H1 (cell line): Measurements from ENCODE around the gene SMPDL3B. TPM values are rescaled to one million over a fixed set of nuclear protein-coding genes. Genes with fewer than 3 reads are reported as not detected.

ENCODE experiments used
- CTCF ChIA-PET: fragments of 300-600 bp; sonication (Branson Sonifier 250); formaldehyde crosslinking; loops from one replicate; lab custom pipeline; 2021; ENCODE audit not compliant: partially characterized antibody; lab: Charles Lee
- POLR2A ChIA-PET: fragments of 300-600 bp; sonication (Branson Sonifier 250); formaldehyde crosslinking; loops from one replicate; lab custom pipeline; 2021; ENCODE audit warnings: inconsistent platforms; ENCODE audit not compliant: partially characterized antibody; lab: Charles Lee
- DNase-seq, 2 experiments: peaks; one replicate each; pipeline versions ENCODE4 v3.0.0 to v3.0.0-alpha.2; 2010 to 2022; ENCODE audit warnings: low spot score in 2 of 2, low read depth in 1 of 2, mixed read lengths in 1 of 2
- FAIRE-seq: peaks from 2 replicates; lab custom pipeline; 2011; peaks lifted over from hg19 to GRCh38; lab: Jason Lieb, UNC
- H2AFZ ChIP-seq: 2 replicates; pipeline ENCODE4 v1.8.1; 2012; ENCODE audit warnings: low read length, inconsistent platforms
- H2AK5ac ChIP-seq: 2 replicates; pipeline ENCODE4 v1.6.1; 2013; ENCODE audit warnings: low read depth, low read length
- H2BK120ac ChIP-seq: replicated peaks from 2 replicates; pipeline ENCODE3; 2013; ENCODE audit warnings: low read depth, low read length, inconsistent platforms
- H2BK12ac ChIP-seq: 2 replicates; pipeline ENCODE4 v1.6.1; 2013; ENCODE audit warnings: low read depth, low read length
- H2BK15ac ChIP-seq: 2 replicates; pipeline ENCODE4 v1.6.1; 2013; ENCODE audit warnings: low read length
- H2BK20ac ChIP-seq: 2 replicates; pipeline ENCODE4 v1.6.1; 2013; ENCODE audit warnings: low read length
- H2BK5ac ChIP-seq: 2 replicates; pipeline ENCODE4 v1.6.1; 2013; ENCODE audit warnings: low read depth, low read length
- H3K14ac ChIP-seq: 2 replicates; pipeline ENCODE4 v1.6.1; 2013; ENCODE audit warnings: inconsistent platforms; ENCODE audit not compliant: insufficient read length
- H3K18ac ChIP-seq: 2 replicates; pipeline ENCODE4 v1.6.1; 2013; ENCODE audit warnings: low read length; ENCODE audit errors: extremely low read depth
- H3K23ac ChIP-seq: 2 replicates; pipeline ENCODE4 v1.6.1; 2013; ENCODE audit warnings: inconsistent platforms; ENCODE audit not compliant: insufficient read length
- H3K23me2 ChIP-seq: 2 replicates; pipeline ENCODE4 v1.6.1; 2013; ENCODE audit warnings: low read depth, low read length
- H3K27ac ChIP-seq: 2 replicates; pipeline ENCODE4 v1.6.1; 2011; ENCODE audit warnings: low read depth, low read length, inconsistent platforms
- H3K27me3 ChIP-seq, 4 experiments: replicated peaks in 1 of 4; 1 replicate in 1 of 4; 2 replicates in 3 of 4; pipeline versions ENCODE4 v1.6.1 to v1.8.1; 2011 to 2013; ENCODE audit warnings: low read length in 3 of 4, mild to moderate bottlenecking in 3 of 4, inconsistent platforms in 2 of 4, mixed read lengths in 2 of 4, moderate library complexity in 1 of 4; ENCODE audit not compliant: control insufficient read depth in 3 of 4, insufficient read depth in 3 of 4; ENCODE audit errors: extremely low read depth in 1 of 4
- H3K36me3 ChIP-seq, 4 experiments: 2 replicates each; pipeline versions ENCODE4 v1.6.1 to v1.8.1; 2011 to 2013; ENCODE audit warnings: mild to moderate bottlenecking in 4 of 4, low read length in 3 of 4, moderate library complexity in 2 of 4, control low read depth in 1 of 4, inconsistent platforms in 1 of 4; ENCODE audit not compliant: insufficient read depth in 4 of 4, control insufficient read depth in 2 of 4
- H3K4ac ChIP-seq: replicated peaks from 2 replicates; pipeline ENCODE3; 2013; ENCODE audit warnings: low read length, low read depth, mixed read lengths, inconsistent platforms; ENCODE audit not compliant: insufficient read length
- H3K4me1 ChIP-seq, 4 experiments: replicated peaks in 1 of 4; 1 replicate in 1 of 4; 2 replicates in 3 of 4; pipeline versions ENCODE4 v1.6.1 to v1.8.1; 2011 to 2013; ENCODE audit warnings: low read length in 3 of 4, inconsistent platforms in 2 of 4, mixed read lengths in 1 of 4; ENCODE audit not compliant: insufficient read depth in 4 of 4, control insufficient read depth in 3 of 4
- H3K4me2 ChIP-seq, 2 experiments: 2 replicates each; pipeline versions ENCODE4 v1.6.1 to v1.8.1; 2011 to 2013; ENCODE audit warnings: low read depth in 2 of 2, low read length in 2 of 2, control low read depth in 1 of 2, inconsistent platforms in 1 of 2, mild to moderate bottlenecking in 1 of 2; ENCODE audit not compliant: insufficient read depth in 1 of 2
- H3K4me3 ChIP-seq, 4 experiments: fragments of 200-600, 300-600 bp in 1 of 4; sonication (generic), shearing (Covaris generic), sonication (Bioruptor Twin) in 1 of 4; 2 replicates each; pipeline versions ENCODE4 v1.5.1 to v1.8.1; 2011 to 2016; ENCODE audit warnings: low read length in 4 of 4, low read depth in 3 of 4, control low read depth in 2 of 4, inconsistent platforms in 2 of 4, mild to moderate bottlenecking in 2 of 4, mixed read lengths in 1 of 4, moderate library complexity in 1 of 4; ENCODE audit not compliant: insufficient read depth in 2 of 4; ENCODE audit errors: extremely low read depth in 1 of 4
- H3K56ac ChIP-seq: replicated peaks from 2 replicates; pipeline ENCODE3; 2013; ENCODE audit warnings: low read depth, mild to moderate bottlenecking, mixed read lengths, low read length, inconsistent platforms; ENCODE audit not compliant: insufficient read length
- H3K79me1 ChIP-seq: 2 replicates; pipeline ENCODE4 v1.6.1; 2013; ENCODE audit warnings: low read depth, low read length, control low read depth
- H3K79me2 ChIP-seq, 2 experiments: 2 replicates each; pipeline versions ENCODE4 v1.6.1 to v1.8.1; 2012 to 2013; ENCODE audit warnings: low read length in 2 of 2, mild to moderate bottlenecking in 2 of 2, inconsistent platforms in 1 of 2; ENCODE audit not compliant: insufficient read depth in 2 of 2, control insufficient read depth in 1 of 2
- H3K9ac ChIP-seq, 4 experiments: replicated peaks in 1 of 4; 1 replicate in 1 of 4; 2 replicates in 3 of 4; pipeline versions ENCODE4 v1.6.1 to v1.8.1; 2011 to 2013; ENCODE audit warnings: low read depth in 3 of 4, low read length in 3 of 4, control low read depth in 2 of 4, mild to moderate bottlenecking in 2 of 4, moderate library complexity in 2 of 4, inconsistent platforms in 1 of 4; ENCODE audit errors: extremely low read depth in 1 of 4
- H3K9me3 ChIP-seq, 2 experiments: 2 replicates each; pipeline versions ENCODE4 v1.6.1 to v1.8.1; 2012 to 2013; ENCODE audit warnings: mild to moderate bottlenecking in 2 of 2, moderate library complexity in 2 of 2, control low read depth in 1 of 2, inconsistent platforms in 1 of 2, low read depth in 1 of 2, low read length in 1 of 2, mixed read lengths in 1 of 2; ENCODE audit not compliant: insufficient read depth in 2 of 2
- H4K20me1 ChIP-seq, 2 experiments: replicated peaks in 1 of 2; 2 replicates each; pipeline versions ENCODE3 to v1.8.1; 2011 to 2013; ENCODE audit warnings: inconsistent platforms in 2 of 2, low read length in 2 of 2, mild to moderate bottlenecking in 1 of 2; ENCODE audit not compliant: insufficient read depth in 2 of 2, control insufficient read depth in 1 of 2
- H4K5ac ChIP-seq: 2 replicates; pipeline ENCODE4 v1.6.1; 2013; ENCODE audit warnings: low read length, low read depth, mixed read lengths, inconsistent platforms; ENCODE audit not compliant: insufficient read length
- H4K8ac ChIP-seq: 2 replicates; pipeline ENCODE4 v1.8.0; 2013; ENCODE audit warnings: mild to moderate bottlenecking, moderate library complexity, low read length, inconsistent platforms; ENCODE audit not compliant: insufficient read depth; ENCODE audit errors: extremely low read depth
- H4K91ac ChIP-seq: replicated peaks from 2 replicates; pipeline ENCODE3; 2013; ENCODE audit warnings: low read length, mixed read lengths, inconsistent platforms; ENCODE audit not compliant: insufficient read length
- CREB1 ChIP-seq: IDR thresholded peaks from 2 replicates; pipeline ENCODE4 v1.6.1; 2012; ENCODE audit warnings: inconsistent platforms
- CTBP2 ChIP-seq: IDR thresholded peaks from 2 replicates; pipeline ENCODE4 v1.7.0; 2011; ENCODE audit warnings: borderline replicate concordance, mild to moderate bottlenecking, moderate library complexity, mixed read lengths, low read length; ENCODE audit not compliant: insufficient read depth, insufficient read length
- RFX5 ChIP-seq: IDR thresholded peaks from 2 replicates; pipeline ENCODE4 v1.6.1; 2011; ENCODE audit warnings: low read depth, low read length, improper control_type of control experiment, borderline replicate concordance
- SAP30 ChIP-seq: fragments of 300-600 bp; sonication (generic); IDR thresholded peaks from 2 replicates; pipeline ENCODE4 v1.7.1; 2012; ENCODE audit warnings: low read length, moderate library complexity, mild to moderate bottlenecking, inconsistent platforms; ENCODE audit not compliant: insufficient read depth, insufficient replicate concordance
- SP1 ChIP-seq: IDR thresholded peaks from 2 replicates; pipeline ENCODE4 v1.6.1; 2011; ENCODE audit warnings: low read depth, low read length
- SP2 ChIP-seq: IDR thresholded peaks from 2 replicates; pipeline ENCODE4 v1.6.1; 2012; ENCODE audit warnings: mild to moderate bottlenecking, low read length, inconsistent platforms
- TCF12 ChIP-seq: IDR thresholded peaks from 2 replicates; pipeline ENCODE4 v1.6.1; 2011; ENCODE audit warnings: low read depth, mild to moderate bottlenecking, low read length
- WGBS, 2 experiments: shearing (Covaris generic) in 1 of 2; methylation state at CpG; one replicate each; pipeline versions ENCODE4 v1.1.6 to v1.1.7; 2013 to 2015; ENCODE audit warnings: low lambda C conversion rate in 2 of 2, mixed read lengths in 2 of 2, inconsistent platforms in 1 of 2, low coverage in 1 of 2, missing lambda C conversion rate in 1 of 2; ENCODE audit not compliant: insufficient replicate concordance in 2 of 2, insufficient coverage in 1 of 2, insufficient read length in 1 of 2; ENCODE audit errors: extremely low coverage in 1 of 2, missing lambda C conversion rate in 1 of 2; 5-methylcytosine and 5-hydroxymethylcytosine counted together
- polyA plus RNA-seq, 7 experiments: library from polyadenylated mRNA; depleted of rRNA in 3 of 7; stranded (reverse) in 5 of 7; unstranded in 2 of 7; fragments of >200 nt in 5 of 7; fragments of 200-250 nt in 2 of 7; gene quantifications; 1 replicate in 5 of 7; 2 replicates in 1 of 7; 4 replicates in 1 of 7; pipeline versions ENCODE4 v1.2.1 to v1.2.3, GENCODE V29; 2011 to 2013; ENCODE audit warnings: missing spikeins in 2 of 7, mixed read lengths in 2 of 7
- total RNA-seq: library from RNA; stranded (reverse); fragmentation: NEBNext Ultra II Directional; extraction: Animal tissue kit (Norgen Biotek cat#: 25700); gene quantifications from 2 replicates; pipeline ENCODE4 v1.2.1, GENCODE V29; 2021

The SMPDL3B gene
- total and polyA plus RNA-seq, 2 of the 8 experiments (the other 6 are each of a cell fraction or from before 2014, with no cell fraction given), result 54.7 to 143 TPM

GRCh38 chr1:27922272-27922671, 12.5 kb upstream of the SMPDL3B start:
- no peak overlapping the region for H3K27ac ChIP-seq
- H4K5ac ChIP-seq, result no peak overlapping the region
- H2BK20ac ChIP-seq, result no peak overlapping the region
- H3K79me2 ChIP-seq, result no peaks in the 10 kb centered on the region
- no peak overlapping the region for H3K56ac ChIP-seq
- H3K4me2 ChIP-seq, result no peak overlapping the region
- TF ChIP-seq TCF12 (no peak), CREB1 (no peak), SAP30 (no peak), RFX5 (no peak), SP2 (no peak), SP1 (no peak), CTBP2 (no peak)
- WGBS, 2 experiments, result 80% methylated on average over 3 of the region's 3 CpGs; no CpG with 5 or more reads in 1 of the 2 experiments
- H3K9me3 ChIP-seq, result no peaks in the 10 kb centered on the region
- H3K18ac ChIP-seq, result no peak overlapping the region
- H2BK12ac ChIP-seq, result no peak overlapping the region
- no peak overlapping the region for H2AK5ac ChIP-seq
- H3K14ac ChIP-seq, result no peak overlapping the region
- no peaks in the 10 kb centered on the region for H3K4me1 ChIP-seq
- POLR2A ChIA-PET, result interaction anchor here (0.6 kb wide), 1 partner anchor 594 kb away, joined by 3 read pairs; no protein-coding TSS in a partner anchor
- H2AFZ ChIP-seq, result no peak overlapping the region
- no peak overlapping the region for H2BK5ac ChIP-seq
- no peaks in the 10 kb centered on the region for H4K20me1 ChIP-seq
- no peak overlapping the region for H4K8ac ChIP-seq
- no peak overlapping the region for H2BK15ac ChIP-seq
- H3K4me3 ChIP-seq, result no peak overlapping the region
- H3K4ac ChIP-seq, result no peak overlapping the region
- H3K27me3 ChIP-seq, result no peaks in the 10 kb centered on the region; a peak in 1 of 7 replicates
- DNase-seq, result no peak
- H3K36me3 ChIP-seq, result no peaks in the 10 kb centered on the region
- no peaks in the 10 kb centered on the region for H3K23me2 ChIP-seq
- no peak for FAIRE-seq
- H3K9ac ChIP-seq, result no peak overlapping the region
- no peak overlapping the region for H2BK120ac ChIP-seq
- H3K79me1 ChIP-seq, result no peaks in the 10 kb centered on the region
- H4K91ac ChIP-seq, result no peak overlapping the region
- no peak overlapping the region for H3K23ac ChIP-seq
- CTCF ChIA-PET, result interaction anchor here (1.0 to 1.6 kb wide), 2 partner anchors 17 to 64 kb away, joined by 3 read pairs; no protein-coding TSS in a partner anchor
